H9 (cell line): Measurements from ENCODE around the gene RALGAPA2. TPM values are rescaled to one million over a fixed set of nuclear protein-coding genes. Genes with fewer than 3 reads are reported as not detected.

Experiments
- DNase-seq: peaks from one replicate; pipeline ENCODE4 v3.0.0-alpha.2; 2017
- H2AFZ ChIP-seq: one replicate; pipeline ENCODE4 v1.6.1; 2013; ENCODE audit warnings: mild to moderate bottlenecking, low read length, control low read depth, moderate library complexity
- H2AK5ac ChIP-seq: 2 replicates; pipeline ENCODE4 v1.6.1; 2013; ENCODE audit warnings: low read length, control low read depth, mixed read lengths; ENCODE audit not compliant: insufficient read length
- H2BK120ac ChIP-seq: one replicate; pipeline ENCODE4 v1.6.1; 2013; ENCODE audit warnings: low read depth, mild to moderate bottlenecking, low read length, control low read depth, inconsistent platforms; ENCODE audit not compliant: poor library complexity, severe bottlenecking
- H2BK12ac ChIP-seq: 2 replicates; pipeline ENCODE4 v1.6.1; 2013; ENCODE audit warnings: low read length, control low read depth, mixed read lengths, low read depth; ENCODE audit not compliant: insufficient read length
- H2BK15ac ChIP-seq: 2 replicates; pipeline ENCODE4 v1.6.1; 2013; ENCODE audit warnings: low read depth, low read length, control low read depth
- H2BK20ac ChIP-seq: one replicate; pipeline ENCODE4 v1.6.1; 2013; ENCODE audit warnings: low read depth, mild to moderate bottlenecking, low read length, control low read depth, inconsistent platforms; ENCODE audit not compliant: poor library complexity, severe bottlenecking
- H2BK5ac ChIP-seq: 2 replicates; pipeline ENCODE4 v1.6.1; 2013; ENCODE audit warnings: low read length, control low read depth, mixed read lengths; ENCODE audit not compliant: insufficient read length
- H3K14ac ChIP-seq: 2 replicates; pipeline ENCODE4 v1.6.1; 2013; ENCODE audit warnings: low read length, control low read depth; ENCODE audit not compliant: insufficient read depth
- H3K18ac ChIP-seq: 2 replicates; pipeline ENCODE4 v1.6.1; 2013; ENCODE audit warnings: low read depth, mild to moderate bottlenecking, mixed read lengths, low read length, control low read depth; ENCODE audit not compliant: insufficient read length
- H3K23ac ChIP-seq: 2 replicates; pipeline ENCODE4 v1.6.1; 2013; ENCODE audit warnings: low read length, control low read depth, mixed read lengths, low read depth; ENCODE audit not compliant: insufficient read length
- H3K23me2 ChIP-seq: 2 replicates; pipeline ENCODE4 v1.6.1; 2013; ENCODE audit warnings: low read depth, mild to moderate bottlenecking, mixed read lengths, low read length, control low read depth; ENCODE audit not compliant: insufficient read length, poor library complexity, severe bottlenecking
- H3K27ac ChIP-seq: 2 replicates; pipeline ENCODE4 v1.5.1; 2013; ENCODE audit warnings: low read length, control low read depth, mixed read lengths, low read depth; ENCODE audit not compliant: insufficient read length
- H3K27me3 ChIP-seq: 2 replicates; pipeline ENCODE4 v1.6.1; 2013; ENCODE audit warnings: low read length, control low read depth, inconsistent platforms; ENCODE audit not compliant: insufficient read depth
- H3K4ac ChIP-seq: 2 replicates; pipeline ENCODE4 v1.6.1; 2013; ENCODE audit warnings: low read depth, mild to moderate bottlenecking, control low read depth, inconsistent platforms, low read length, moderate library complexity
- H3K4me1 ChIP-seq: 2 replicates; pipeline ENCODE4 v1.6.1; 2013; ENCODE audit warnings: low read length, control low read depth, inconsistent platforms; ENCODE audit not compliant: insufficient read depth
- H3K4me2 ChIP-seq: 2 replicates; pipeline ENCODE4 v1.6.1; 2013; ENCODE audit warnings: low read length, control low read depth, mixed read lengths; ENCODE audit not compliant: insufficient read length, insufficient read depth
- H3K56ac ChIP-seq: 2 replicates; pipeline ENCODE4 v1.6.1; 2013; ENCODE audit warnings: low read depth, mild to moderate bottlenecking, mixed read lengths, low read length, control low read depth; ENCODE audit not compliant: insufficient read length
- H3K79me1 ChIP-seq: 2 replicates; pipeline ENCODE4 v1.6.1; 2013; ENCODE audit warnings: low read depth, mild to moderate bottlenecking, moderate library complexity, low read length, control low read depth, inconsistent platforms; ENCODE audit not compliant: insufficient read depth, poor library complexity, severe bottlenecking
- H3K79me2 ChIP-seq: 2 replicates; pipeline ENCODE4 v1.6.1; 2013; ENCODE audit warnings: low read length, control low read depth, inconsistent platforms; ENCODE audit not compliant: insufficient read depth
- H3K9ac ChIP-seq: 2 replicates; pipeline ENCODE4 v1.6.1; 2013; ENCODE audit warnings: low read length, control low read depth, mixed read lengths; ENCODE audit not compliant: insufficient read length; ENCODE audit errors: extremely low read depth
- H3K9me3 ChIP-seq: one replicate; pipeline ENCODE4 v1.6.1; 2013; ENCODE audit warnings: low read depth, low read length, inconsistent platforms; ENCODE audit not compliant: control insufficient read depth
- H3T11ph ChIP-seq: one replicate; pipeline ENCODE4 v1.6.1; 2013; ENCODE audit warnings: mild to moderate bottlenecking, low read length, control low read depth, inconsistent platforms
- H4K20me1 ChIP-seq: one replicate; pipeline ENCODE4 v1.6.1; 2013; ENCODE audit not compliant: control insufficient read depth, insufficient read length, insufficient read depth
- H4K5ac ChIP-seq: 2 replicates; pipeline ENCODE4 v1.6.1; 2013; ENCODE audit warnings: low read depth, mild to moderate bottlenecking, mixed read lengths, low read length, control low read depth; ENCODE audit not compliant: insufficient read length
- H4K8ac ChIP-seq: replicated peaks from 2 replicates; pipeline ENCODE4 v1.6.1; 2013; ENCODE audit warnings: low read length, control low read depth, mixed read lengths, low read depth; ENCODE audit not compliant: insufficient read length
- H4K91ac ChIP-seq: 2 replicates; pipeline ENCODE4 v1.6.1; 2013; ENCODE audit warnings: low read depth, mild to moderate bottlenecking, moderate library complexity, mixed read lengths, low read length, control low read depth; ENCODE audit not compliant: insufficient read length
- H3K27ac Mint-ChIP-seq, 3 experiments: 2 replicates in 2 of 3; 3 replicates in 1 of 3; pipeline ENCODE4 v1.8.0; 2020 to 2021; ENCODE audit warnings: mixed read lengths in 3 of 3, mild to moderate bottlenecking in 1 of 3, moderate library complexity in 1 of 3
- H3K27me3 Mint-ChIP-seq: 2 replicates; pipeline ENCODE4 v1.8.0; 2021; ENCODE audit warnings: low read depth, mild to moderate bottlenecking, moderate library complexity, mixed read lengths
- H3K36me3 Mint-ChIP-seq, 3 experiments: 2 replicates in 2 of 3; 3 replicates in 1 of 3; pipeline ENCODE4 v1.8.0; 2020 to 2021; ENCODE audit warnings: low read depth in 3 of 3, mixed read lengths in 3 of 3; ENCODE audit not compliant: insufficient read depth in 1 of 3
- H3K4me1 Mint-ChIP-seq, 2 experiments: 2 replicates each; pipeline ENCODE4 v1.8.0; 2020; ENCODE audit warnings: mixed read lengths in 2 of 2
- H3K4me3 Mint-ChIP-seq, 2 experiments: 2 replicates in 1 of 2; 3 replicates in 1 of 2; pipeline ENCODE4 v1.8.0; 2020 to 2021; ENCODE audit warnings: mild to moderate bottlenecking in 2 of 2, mixed read lengths in 2 of 2, moderate library complexity in 1 of 2
- H3K9me3 Mint-ChIP-seq, 2 experiments: 2 replicates in 1 of 2; 3 replicates in 1 of 2; pipeline ENCODE4 v1.8.0; 2020; ENCODE audit warnings: mild to moderate bottlenecking in 2 of 2, mixed read lengths in 2 of 2, moderate library complexity in 1 of 2
- CTCF ChIP-seq: fragments of 200-600 bp; sonication (generic); conservative IDR thresholded peaks from 3 replicates; pipeline ENCODE4 v1.8.0; 2021; ENCODE audit warnings: antibody characterized with exemption, mild to moderate bottlenecking
- WGBS: extraction: QIAGEN DNeasy Blood & Tissue Kit; methylation state at CpG from one replicate; pipeline ENCODE4 v1.1.7; 2013; ENCODE audit warnings: missing lambda C conversion rate, low lambda C conversion rate, mixed read lengths; ENCODE audit not compliant: insufficient read length; ENCODE audit errors: extremely low coverage; 5-methylcytosine and 5-hydroxymethylcytosine counted together
- total RNA-seq: library from RNA; stranded (reverse); gene quantifications from 2 replicates; pipeline ENCODE4 v1.2.1, GENCODE V29; 2021

Gene RALGAPA2
- total RNA-seq, 1 experiment from 2014 or later: 16.6 TPM

- no peak overlapping the region for H3K4me3 Mint-ChIP-seq
- H4K5ac ChIP-seq: no peak overlapping the region
- H2BK120ac ChIP-seq: no peak overlapping the region
- no peak overlapping the region for H2BK12ac ChIP-seq
- H3K56ac ChIP-seq: no peak overlapping the region
- peaks cover 6 to 9% of the 10 kb centered on the region in 2 experiments; a peak in 3 of 4 replicates for H3K4me1 Mint-ChIP-seq
- H3K79me1 ChIP-seq: peaks cover 3% of the 10 kb centered on the region
- no peaks in the 10 kb centered on the region for H3K9me3 ChIP-seq
- H3K4me2 ChIP-seq: no peak overlapping the region
- H3K23me2 ChIP-seq: no peaks in the 10 kb centered on the region
- H2AK5ac ChIP-seq: no peak overlapping the region
- no CpG with 5 or more reads among the region's 9 CpGs for WGBS
- no peaks in the 10 kb centered on the region for H3K27me3 Mint-ChIP-seq
- peak overlapping the region in 1 of 3 experiments; percentile 25; a peak in 2 of 7 replicates for H3K27ac Mint-ChIP-seq
- no peaks in the 10 kb centered on the region for H4K20me1 ChIP-seq
- H3K23ac ChIP-seq: no peak overlapping the region
- no peak overlapping the region for H3K18ac ChIP-seq
- H3T11ph ChIP-seq: no peak overlapping the region
- no peak overlapping the region for H3K14ac ChIP-seq
- no peak overlapping the region for H2AFZ ChIP-seq
- no peak for TF ChIP-seq CTCF
- no peak overlapping the region for H3K4ac ChIP-seq
- peaks cover 6% of the 10 kb centered on the region; the same call in 1 of the 2 replicates for H3K4me1 ChIP-seq
- H3K79me2 ChIP-seq: no peaks in the 10 kb centered on the region
- H4K8ac ChIP-seq: no peak overlapping the region
- H3K9ac ChIP-seq: no peak overlapping the region
- peaks cover 3 to 6% (median 6%) of the 10 kb centered on the region in 3 experiments; a peak in 5 of 7 replicates for H3K36me3 Mint-ChIP-seq
- no peak for DNase-seq
- H3K9me3 Mint-ChIP-seq: no peaks in the 10 kb centered on the region
- H2BK5ac ChIP-seq: no peak overlapping the region
- no peak overlapping the region for H2BK15ac ChIP-seq
- no peak overlapping the region for H2BK20ac ChIP-seq
- H3K27me3 ChIP-seq: no peaks in the 10 kb centered on the region
- H3K27ac ChIP-seq: no peak overlapping the region
- no peak overlapping the region for H4K91ac ChIP-seq
Measured at GRCh38 chr20:20683020-20683419, 29.4 kb downstream of the RALGAPA2 start.
